Stimulated activated CD8-positive, alpha-beta memory T cell treated with anti-CD3 and anti-CD28 coated beads, Interleukin-12 subunit alpha, Interleukin-12 subunit beta, amount 100 ng/mL, for 24 hours (primary cell): Measurements from ENCODE around the gene RPF1.
"Not testable (repeated sequence)": the region's sequence is repeated elsewhere in the genome, so short reads cannot be mapped to it uniquely, and the experiment has no call there.

Source experiments
- DNase-seq: peaks from one replicate; pipeline ENCODE4 v3.0.0-alpha.2; 2020; ENCODE audit errors: extremely low read depth

The RPF1 gene

DNA sequence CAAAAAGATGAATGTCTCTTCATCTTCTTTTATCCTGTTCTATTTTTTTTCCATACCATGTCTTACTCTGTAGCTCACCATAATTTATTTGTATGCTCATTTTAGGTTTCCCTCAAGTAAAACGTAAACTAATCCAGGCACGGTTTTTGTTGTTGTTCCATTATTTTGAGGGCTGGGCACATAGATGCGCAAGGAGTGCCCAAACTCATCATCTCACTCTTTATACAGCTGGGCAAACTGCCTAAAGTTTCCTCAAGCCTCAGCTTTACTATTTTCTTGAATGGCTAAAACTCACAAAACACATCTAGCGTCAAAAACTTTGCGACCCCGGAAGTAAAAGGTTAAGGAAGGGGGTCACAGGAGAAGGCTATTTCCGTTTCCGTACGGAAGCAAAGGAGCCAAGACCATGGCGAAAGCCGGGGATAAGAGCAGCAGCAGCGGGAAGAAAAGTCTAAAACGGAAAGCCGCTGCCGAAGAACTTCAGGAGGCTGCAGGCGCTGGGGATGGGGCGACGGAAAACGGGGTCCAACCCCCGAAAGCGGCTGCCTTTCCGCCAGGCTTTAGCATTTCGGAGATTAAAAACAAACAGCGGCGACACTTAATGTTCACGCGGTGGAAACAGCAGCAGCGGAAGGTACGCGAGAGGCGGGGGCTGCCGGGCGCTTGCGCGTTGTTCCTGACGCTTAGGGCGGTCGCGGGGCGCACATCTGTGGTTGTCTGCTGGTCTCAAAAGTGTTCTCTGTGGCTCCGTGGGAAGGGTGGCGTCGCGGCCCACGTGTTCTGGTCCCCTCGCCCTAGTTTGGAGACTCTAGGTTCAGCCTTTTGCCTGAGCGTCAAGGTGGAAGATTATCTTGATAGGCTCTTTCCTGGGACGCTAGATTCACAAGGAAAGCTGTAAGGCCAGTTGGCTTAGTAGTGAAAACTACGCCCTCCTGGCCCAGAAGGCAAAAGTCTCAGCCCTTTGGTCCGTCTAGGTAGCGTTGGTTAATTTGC is at the start of gene RPF1:
RPF1 (plus strand) TSS at position 391 of the 993 bp plus-strand sequence; CDS start at position 407, 16 bp downstream.
- DNase-seq, result peak; percentile 67

GRCh38 chr1:84430546-84430945 is 48.5 kb upstream of the RPF1 start:
- no peak for DNase-seq

DNA sequence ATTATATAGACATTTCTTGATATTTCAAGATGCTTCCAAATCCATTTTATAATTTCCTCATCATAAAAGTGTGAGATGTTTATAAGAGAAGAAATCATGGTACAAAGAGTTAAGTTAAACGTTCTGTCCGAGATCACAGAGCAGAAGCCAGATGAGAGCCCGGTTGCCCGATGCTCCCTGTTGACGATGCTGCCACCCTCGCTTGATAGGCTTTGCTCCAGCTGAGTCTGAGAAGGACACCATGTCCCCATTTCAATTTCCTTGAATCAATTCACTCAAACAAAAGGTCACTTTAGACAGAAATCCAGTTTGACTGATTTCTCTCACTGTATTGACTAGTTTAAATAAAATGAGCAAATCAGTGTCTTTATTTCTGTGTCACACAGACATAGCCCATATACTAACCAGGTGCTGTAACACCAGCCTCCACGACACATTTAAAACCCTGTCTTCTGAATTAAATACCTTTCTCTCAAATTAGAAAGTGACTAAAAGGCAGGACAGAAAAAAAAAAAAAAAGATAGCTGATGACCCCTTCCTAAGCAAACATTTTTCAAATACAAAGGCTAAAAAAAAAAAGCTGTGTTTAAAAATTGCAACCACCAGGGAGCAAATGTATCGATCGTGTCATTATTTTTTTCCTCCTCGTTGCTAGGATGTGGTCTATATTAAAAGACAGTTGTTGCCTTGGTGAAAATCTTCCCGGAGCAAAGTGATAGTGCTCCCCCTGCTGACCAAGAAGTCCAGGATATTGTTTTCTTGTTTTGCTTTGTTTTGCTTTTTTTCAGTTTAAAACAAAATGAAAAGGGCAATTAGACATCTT is 45.6 kb upstream of the RPF1 start:
- no peak for DNase-seq

DNA sequence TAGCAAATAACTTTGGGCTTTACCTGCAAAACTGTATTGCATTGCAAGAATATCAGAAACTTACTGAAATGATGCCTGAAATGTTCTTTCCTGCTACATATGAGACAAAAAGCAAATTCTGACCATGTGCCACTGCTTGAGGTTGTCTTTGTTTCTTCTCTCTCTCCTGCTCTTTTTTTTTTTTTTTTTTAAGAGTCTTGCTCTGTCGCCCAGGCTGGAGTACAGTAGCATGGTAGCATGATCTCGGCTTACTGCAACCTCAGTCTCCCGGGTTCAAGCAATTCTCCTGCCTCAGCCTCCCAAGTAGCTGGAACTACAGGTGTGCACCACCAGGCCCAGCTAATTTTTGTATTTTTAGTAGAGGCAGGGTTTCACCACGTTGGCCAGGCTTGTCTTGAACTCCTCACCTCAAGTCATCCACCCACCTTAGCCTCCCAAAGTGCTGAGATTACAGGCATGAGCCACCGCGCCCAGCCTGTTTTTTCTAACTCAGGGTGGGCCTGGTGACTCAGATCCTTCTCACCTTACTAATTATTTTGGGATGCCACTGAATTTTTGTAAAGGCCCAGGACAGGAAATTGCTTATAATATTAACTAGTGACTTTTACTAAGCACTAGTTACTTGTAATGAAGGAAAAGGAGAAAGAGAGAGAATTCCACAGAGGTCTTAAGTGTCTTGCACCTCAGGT is 44.8 kb upstream of the RPF1 start:
- DNase-seq, result no peak

GRCh38 chr1:84434801-84435549 is 44.1 kb upstream of the RPF1 start:
- no peak for DNase-seq

- DNase-seq, result no peak
Observed at GRCh38 chr1:84436876-84437655, 42.0 kb upstream of the RPF1 start.

- DNase-seq, result no peak
Observed at GRCh38 chr1:84442256-84442655, 36.8 kb upstream of the RPF1 start.

- not testable (repeated sequence) for DNase-seq
Observed at GRCh38 chr1:84442747-84443646, 36.1 kb upstream of the RPF1 start.

DNA sequence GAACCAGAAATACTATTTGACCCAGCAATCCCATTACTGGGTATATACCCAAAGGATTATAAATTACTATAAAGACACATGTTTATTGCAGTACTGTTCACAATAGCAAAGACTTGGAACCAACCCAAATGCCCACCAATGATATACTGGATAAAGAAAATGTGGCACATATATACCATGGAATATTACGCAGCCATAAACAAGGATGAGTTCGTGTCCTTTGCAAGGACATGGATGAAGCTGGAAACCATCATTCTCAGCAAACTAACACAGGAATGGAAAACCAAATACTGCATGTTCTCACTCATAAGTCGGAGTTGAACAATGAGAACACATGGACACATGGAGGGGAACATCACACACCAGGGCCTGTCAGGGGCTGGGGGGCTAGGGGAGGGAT is 30.4 kb upstream of the RPF1 start:
- DNase-seq, result not testable (repeated sequence)

DNA sequence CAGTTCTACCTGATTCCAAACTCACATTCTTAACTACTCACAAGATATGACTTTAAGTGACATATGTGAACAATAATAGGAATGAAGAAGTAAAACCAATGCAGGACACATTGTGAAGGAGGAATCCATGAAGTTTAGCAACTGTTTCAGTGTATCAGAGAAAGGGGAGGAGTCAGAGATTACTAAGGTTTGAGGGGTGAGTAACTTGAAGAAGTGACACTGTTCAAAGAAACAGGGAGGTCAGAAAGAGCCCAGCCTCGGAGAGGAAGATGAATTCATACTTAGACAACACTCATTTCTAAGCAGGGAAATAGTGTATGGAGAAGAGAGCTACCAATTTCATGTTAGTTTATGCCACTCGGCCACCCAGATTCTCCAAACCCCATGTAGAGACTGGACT is 28.2 kb upstream of the RPF1 start:
- no peak for DNase-seq

GRCh38 chr1:84452436-84452835 is 26.6 kb upstream of the RPF1 start:
- no peak for DNase-seq

DNA sequence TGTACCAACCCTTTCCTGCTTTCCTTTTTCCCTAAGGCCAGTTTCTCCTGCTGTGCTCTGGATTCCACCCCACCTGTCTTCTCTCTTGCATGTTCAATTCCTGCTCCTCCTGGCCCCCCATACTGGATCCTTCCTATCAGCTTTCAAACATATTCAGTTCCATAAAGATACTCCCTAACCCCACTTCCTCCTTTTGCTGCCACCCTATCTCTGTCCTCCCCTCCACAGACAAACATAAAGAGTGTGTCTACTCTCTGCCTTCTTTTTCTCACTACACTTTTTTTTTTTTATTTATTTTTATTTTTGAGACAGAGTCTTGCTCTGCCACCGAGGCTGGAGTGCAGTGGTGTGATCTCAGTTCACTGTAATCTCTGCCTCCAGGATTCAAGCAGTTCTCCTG is 16.9 kb upstream of the RPF1 start:
- no peak for DNase-seq

- no peak for DNase-seq
Observed at GRCh38 chr1:84467298-84467697, 11.8 kb upstream of the RPF1 start.

DNA sequence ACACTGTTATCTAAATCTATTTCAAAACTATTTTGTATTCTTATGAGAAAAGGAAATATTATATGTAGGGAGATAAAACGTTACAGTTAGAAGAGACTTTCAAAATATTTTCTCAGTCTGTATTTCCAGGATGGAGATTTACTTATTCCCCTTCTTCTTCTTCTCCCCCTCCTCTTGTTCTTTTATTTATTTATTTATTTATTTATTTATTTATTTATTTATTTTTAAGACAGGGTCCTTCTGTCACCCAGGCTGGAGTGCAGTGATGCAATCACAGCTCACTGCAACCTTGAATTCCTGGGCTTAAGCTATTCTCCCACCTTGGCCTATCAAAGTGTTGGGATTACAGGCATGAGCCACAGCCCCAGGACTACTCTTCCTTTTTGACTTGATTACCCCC is 2.8 kb upstream of the RPF1 start:
- DNase-seq, result no peak

DNA sequence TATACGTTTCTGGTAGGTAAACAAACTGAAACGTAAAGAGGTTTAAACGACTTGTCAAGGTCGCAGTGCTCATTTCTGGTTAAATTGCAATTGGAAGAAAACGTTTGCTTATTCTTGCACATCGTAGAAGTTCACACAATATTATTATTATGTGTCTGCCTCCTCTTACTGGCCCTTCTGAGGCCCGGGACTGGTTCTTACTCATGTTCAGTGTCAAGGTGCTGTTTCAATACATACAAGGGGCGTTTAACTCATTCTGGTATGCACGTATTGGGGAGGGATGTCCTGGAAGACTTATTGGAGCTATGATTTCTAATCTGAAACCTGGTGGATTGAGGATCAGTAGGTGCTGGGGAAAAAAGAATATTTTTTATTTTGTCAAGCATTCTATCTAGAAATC is 932 bp downstream of the RPF1 start:
- DNase-seq, result no peak

GRCh38 chr1:84480650-84481049 is 1.6 kb downstream of the RPF1 start:
- no peak for DNase-seq

DNA sequence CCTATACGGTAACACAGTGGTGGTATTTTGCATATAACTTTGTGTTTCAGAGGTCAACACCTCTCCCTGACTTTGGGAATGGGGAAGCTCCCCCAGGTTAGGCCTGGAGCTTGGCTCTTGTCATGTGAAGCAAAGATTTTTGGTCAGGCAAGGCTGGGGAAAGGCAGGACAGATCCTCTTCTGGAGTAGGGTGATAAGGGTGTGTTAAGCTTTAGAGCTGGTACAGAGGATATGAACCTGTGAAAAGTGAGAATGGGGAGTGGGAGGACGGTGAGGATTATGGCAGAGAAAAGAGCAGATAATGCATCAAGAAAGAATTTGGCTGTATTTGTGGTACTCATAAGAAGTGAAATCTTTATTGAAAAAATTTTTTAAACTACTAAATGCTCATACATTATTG is 2.3 kb downstream of the RPF1 start:
- no peak for DNase-seq

- DNase-seq, result no peak
Observed at GRCh38 chr1:84488107-84488506, 9.0 kb downstream of the RPF1 start.

GRCh38 chr1:84489766-84490165 is 10.7 kb downstream of the RPF1 start:
- DNase-seq, result no peak
